GM19240 (cell line): ENCODE data around the gene NRN1.
"Not testable (repeated sequence)": the region's sequence is repeated elsewhere in the genome, so short reads cannot be mapped to it uniquely, and the experiment has no call there.

Experiments used
- DNase-seq: peaks from one replicate; pipeline ENCODE4 v3.0.0; 2011; ENCODE audit warnings: low spot score; ENCODE audit not compliant: insufficient read length

The NRN1 gene

GRCh38 chr6:5984150-5985089, 22.3 kb downstream of the NRN1 start:
- no peak for DNase-seq

GRCh38 chr6:5981126-5982026, 25.3 kb downstream of the NRN1 start:
- no peak for DNase-seq

GRCh38 chr6:5979650-5980420, 26.9 kb downstream of the NRN1 start:
- no peak for DNase-seq

GRCh38 chr6:5976811-5977210, 29.9 kb downstream of the NRN1 start:
- no peak for DNase-seq

- no peak for DNase-seq
These were observed 37.6 kb downstream of the NRN1 start for GRCh38 chr6:5968817-5969734.

GRCh38 chr6:5968036-5968435, 38.7 kb downstream of the NRN1 start:
- DNase-seq, result not testable (repeated sequence)

- DNase-seq, result no peak
These were observed 39.1 kb downstream of the NRN1 start for GRCh38 chr6:5967594-5967993.

GRCh38 chr6:5962794-5963193, 43.9 kb downstream of the NRN1 start:
- no peak for DNase-seq

GRCh38 chr6:5961836-5962235, 44.9 kb downstream of the NRN1 start:
- no peak for DNase-seq

- DNase-seq, result no peak
These were observed 46.3 kb downstream of the NRN1 start for GRCh38 chr6:5960456-5960855.

- no peak for DNase-seq
These were observed 47.8 kb downstream of the NRN1 start for GRCh38 chr6:5958921-5959320.

- no peak for DNase-seq
These were observed 49.8 kb downstream of the NRN1 start for GRCh38 chr6:5956939-5957338.

GRCh38 chr6:5950361-5950785, 56.4 kb downstream of the NRN1 start:
- peak; percentile 15 for DNase-seq
